GM12878 (cell line): ENCODE results near the gene TMPRSS6. TPM values are rescaled to one million over a fixed set of nuclear protein-coding genes. Genes with fewer than 3 reads are reported as not detected.

Source experiments
- ATAC-seq: fragments of 200-7000 bp; cut with Tn5 transposase; 3 replicates; pipeline ENCODE4 v1.9.1; 2020; ENCODE audit warnings: mild to moderate bottlenecking, moderate library complexity
- BruUV-seq: library from RNA; stranded (reverse); fragments of 400-500 nt; replicated peaks from 2 replicates; lab custom pipeline; 2021; lab: Mats Ljungman, UMichigan
- CTCF ChIA-PET: fragments of 300-600 bp; sonication (Branson Sonifier 250); formaldehyde crosslinking; extraction: SDS; loops from one replicate; lab custom pipeline; 2021; ENCODE audit warnings: inconsistent platforms; lab: Yijun Ruan, JAX
- POLR2A ChIA-PET: fragments of 350-600 bp; formaldehyde crosslinking; extraction: SDS; loops from one replicate; lab custom pipeline; 2021; ENCODE audit warnings: inconsistent platforms; lab: Charles Lee
- RAD21 ChIA-PET: fragments of 300-600 bp; sonication (Branson Sonifier 250); formaldehyde crosslinking; loops from one replicate; lab custom pipeline; 2023; ENCODE audit warnings: antibody characterized with exemption; ENCODE audit not compliant: unreplicated experiment; lab: Charles Lee
- SMC1A ChIA-PET: fragments of 300-600 bp; sonication (Branson Sonifier 250); formaldehyde crosslinking; loops from one replicate; lab custom pipeline; 2023; ENCODE audit not compliant: unreplicated experiment, uncharacterized antibody; lab: Charles Lee
- DNase-seq: peaks from one replicate; pipeline ENCODE4 v3.0.0-alpha.2; 2011; ENCODE audit warnings: low read depth, low spot score
- FAIRE-seq: peaks from 3 replicates; lab custom pipeline; 2011; peaks lifted over from hg19 to GRCh38; lab: Jason Lieb, UNC
- H2AFZ ChIP-seq: 2 replicates; pipeline ENCODE4 v1.6.0; 2011; ENCODE audit warnings: low read depth, low read length, control low read depth; ENCODE audit not compliant: control insufficient read depth
- H3K27ac ChIP-seq: 2 replicates; pipeline ENCODE4 v1.5.1; 2011; ENCODE audit warnings: control low read depth; ENCODE audit not compliant: control insufficient read depth, insufficient read depth
- H3K27me3 ChIP-seq, 2 experiments: replicated peaks in 1 of 2; 2 replicates each; pipeline versions ENCODE4 v1.6.0 to v1.6.1; 2011; ENCODE audit warnings: low read length in 1 of 2; ENCODE audit not compliant: control insufficient read depth in 2 of 2, insufficient read depth in 2 of 2
- H3K36me3 ChIP-seq, 2 experiments: 2 replicates each; pipeline ENCODE4 v1.5.1; 2011; ENCODE audit warnings: low read length in 1 of 2; ENCODE audit not compliant: control insufficient read depth in 2 of 2, insufficient read depth in 2 of 2
- H3K4me1 ChIP-seq: 2 replicates; pipeline ENCODE4 v1.6.1; 2011; ENCODE audit warnings: mild to moderate bottlenecking, low read length, moderate library complexity, mixed read lengths; ENCODE audit not compliant: control insufficient read depth, insufficient read depth
- H3K4me2 ChIP-seq: 2 replicates; pipeline ENCODE4 v1.6.0; 2011; ENCODE audit warnings: control low read depth; ENCODE audit not compliant: control insufficient read depth, insufficient read depth
- H3K4me3 ChIP-seq: fragments of 200-600 bp; sonication (generic); 2 replicates; pipeline ENCODE4 v1.5.1; 2016
- H3K79me2 ChIP-seq: 2 replicates; pipeline ENCODE4 v1.6.0; 2011; ENCODE audit warnings: low read length; ENCODE audit not compliant: control insufficient read depth, insufficient read depth
- H3K9ac ChIP-seq: 2 replicates; pipeline ENCODE4 v1.8.0; 2011; ENCODE audit warnings: low read length, control low read depth, mixed read lengths; ENCODE audit not compliant: control insufficient read depth, insufficient read depth
- H3K9me3 ChIP-seq: replicated peaks from 3 replicates; pipeline ENCODE4 v1.5.1; 2011; ENCODE audit warnings: mild to moderate bottlenecking, low read length; ENCODE audit not compliant: control insufficient read depth, insufficient read depth
- H4K20me1 ChIP-seq: 2 replicates; pipeline ENCODE4 v1.6.0; 2011; ENCODE audit not compliant: control insufficient read depth, insufficient read depth
- CEBPZ ChIP-seq: fragments of 150-350 bp; IDR thresholded peaks from 2 replicates; pipeline ENCODE4 v1.6.1; 2016; ENCODE audit warnings: low read depth, low read length
- CREM ChIP-seq: IDR thresholded peaks from 2 replicates; pipeline ENCODE4 v1.6.1; 2014; ENCODE audit warnings: antibody characterized with exemption, low read depth
- EED ChIP-seq: sonication (generic); IDR thresholded peaks from 2 replicates; pipeline ENCODE4 v1.6.1; 2016; ENCODE audit warnings: antibody characterized with exemption, low read depth
- JUND ChIP-seq: IDR thresholded peaks from 2 replicates; pipeline ENCODE4 v1.6.1; 2012; ENCODE audit warnings: low read depth, mild to moderate bottlenecking, low read length, improper control_type of control experiment, moderate library complexity
- KDM1A ChIP-seq: fragments of 200-600 bp; sonication (generic); IDR thresholded peaks from 2 replicates; pipeline ENCODE4 v1.6.1; 2016; ENCODE audit warnings: borderline replicate concordance
- MLLT1 ChIP-seq: fragments of 450-650 bp; IDR thresholded peaks from 2 replicates; pipeline ENCODE4 v1.6.1; 2016; ENCODE audit warnings: mild to moderate bottlenecking
- MTA3 ChIP-seq: IDR thresholded peaks from 2 replicates; pipeline ENCODE4 v1.6.1; 2012; ENCODE audit warnings: low read length, inconsistent platforms, borderline replicate concordance
- NBN ChIP-seq: fragments of 450-650 bp; IDR thresholded peaks from 2 replicates; pipeline ENCODE4 v1.6.1; 2016
- NFYA ChIP-seq: IDR thresholded peaks from 2 replicates; pipeline ENCODE4 v1.6.1; 2011; ENCODE audit warnings: low read depth, mild to moderate bottlenecking, low read length, improper control_type of control experiment, borderline replicate concordance
- PML ChIP-seq: IDR thresholded peaks from 2 replicates; pipeline ENCODE4 v1.6.1; 2012; ENCODE audit warnings: low read length, inconsistent platforms
- POLR2AphosphoS2 ChIP-seq: IDR thresholded peaks from 2 replicates; pipeline ENCODE4 v1.6.1; 2011; ENCODE audit warnings: low read depth, mild to moderate bottlenecking, low read length, improper control_type of control experiment, moderate library complexity
- SUZ12 ChIP-seq: fragments of 200-600 bp; sonication (generic); IDR thresholded peaks from one replicate; pipeline ENCODE4 v1.6.1; 2018; ENCODE audit warnings: antibody characterized with exemption, mild to moderate bottlenecking; ENCODE audit not compliant: unreplicated experiment
- ZBED1 ChIP-seq: IDR thresholded peaks from 2 replicates; pipeline ENCODE4 v1.6.1; 2016; ENCODE audit warnings: borderline replicate concordance
- ZBTB11 ChIP-seq: fragments of 450-650 bp; formaldehyde crosslinking; IDR thresholded peaks from 2 replicates; pipeline ENCODE4 v1.5.0; 2022; ENCODE audit warnings: mild to moderate bottlenecking, missing genetic modification characterization
- WGBS: methylation state at CpG from one replicate; pipeline ENCODE4 v1.1.6; 2016; ENCODE audit warnings: low lambda C conversion rate; ENCODE audit not compliant: insufficient replicate concordance, insufficient coverage; ENCODE audit errors: missing lambda C conversion rate; 5-methylcytosine and 5-hydroxymethylcytosine counted together
- in situ Hi-C: fragments of 300-500 bp; cut with MboI; formaldehyde crosslinking; loops from 9 replicates; pipeline ENCODE4 v1.14.3; 2018; ENCODE audit warnings: mixed read lengths
- intact Hi-C: fragments of 100-400 bp; cut with micrococcal nuclease; formaldehyde crosslinking; loops from one replicate; pipeline ENCODE4 v1.14.2; 2022; ENCODE audit not compliant: unreplicated experiment
- polyA plus RNA-seq, 11 experiments: library from polyadenylated mRNA; depleted of rRNA in 4 of 11; unstranded in 6 of 11; stranded (reverse) in 5 of 11; fragments of >200 nt; fragmentation: Nextera tagmentation in 4 of 11; fragmentation: Illumina TruSeq in 1 of 11; extraction: Ambion mirVana in 4 of 11; extraction: Trizol in 1 of 11; gene quantifications; 1 replicate in 1 of 11; 2 replicates in 10 of 11; pipeline versions ENCODE4 v1.2.1 to v1.2.3, GENCODE V29; 2011 to 2016; ENCODE audit warnings: inconsistent platforms in 2 of 11, missing spikeins in 2 of 11, low read depth in 1 of 11
- total RNA-seq, 4 experiments: library from RNA; depleted of rRNA in 3 of 4; stranded (reverse); fragments of >200 nt in 3 of 4; fragmentation: Illumina TruSeq in 1 of 4; extraction: Trizol in 1 of 4; gene quantifications; 2 replicates each; pipeline versions ENCODE4 v1.2.1 to v1.2.3, GENCODE V29; 2013 to 2021

The TMPRSS6 gene
- total and polyA plus RNA-seq, 10 of the 15 experiments (the other 5 are each of a cell fraction or from before 2014, with no cell fraction given) = 0.06 to 0.69 (median 0.19) TPM; not detected in 6

- TF ChIP-seq NFYA (no peak), EED (peak; percentile 95), POLR2AphosphoS2 (no peak), MLLT1 (0 out of 2 replicates have a peak, but pooled peaks have one; percentile 29)
Measured at GRCh38 chr22:37060801-37061610, 48.5 kb downstream of the TMPRSS6 start (continued).

- ChIA-PET RAD21 (interaction anchor here (0.7 kb wide), 1 partner anchor 9 kb away, joined by 3 read pairs; no protein-coding TSS in a partner anchor), POLR2A (no interaction called here), SMC1A (no interaction called here), CTCF (interaction anchor here (1.2 kb wide), 1 partner anchor 15 kb away, joined by 3 read pairs; no protein-coding TSS in a partner anchor)
- Histone ChIP-seq H3K27me3 (no peaks in the 10 kb centered on the region), H3K27ac (no peak overlapping the region), H3K4me3 (no peak overlapping the region), H3K9me3 (no peaks in the 10 kb centered on the region), H3K9ac (no peak overlapping the region), H3K36me3 (peaks cover 0 to 2% of the 10 kb centered on the region in 2 experiments; a peak in 2 of 4 replicates), H2AFZ (no peak overlapping the region), H3K4me1 (peaks cover 11% of the 10 kb centered on the region), H3K79me2 (no peaks in the 10 kb centered on the region), H4K20me1 (no peaks in the 10 kb centered on the region), H3K4me2 (no peak overlapping the region)
- intact Hi-C loops = no loop called here
- FAIRE-seq (no peak), DNase-seq (no peak), ATAC-seq (peak; percentile 40)
- no TSS peak for BruUV-seq
- WGBS = 35% methylated on average over 9 of the region's 9 CpGs
- in situ Hi-C loops = no loop called here
- TF ChIP-seq ZBTB11 = no peak
- TF ChIP-seq JUND = no peak
- TF ChIP-seq PML = no peak
- TF ChIP-seq MTA3 = no peak
- no peak for TF ChIP-seq NBN
- TF ChIP-seq CEBPZ = no peak
- TF ChIP-seq CREM = no peak
- TF ChIP-seq KDM1A = no peak
- TF ChIP-seq ZBED1 = no peak
- TF ChIP-seq SUZ12 = no peak
Measured at GRCh38 chr22:37059876-37060449, 49.5 kb downstream of the TMPRSS6 start.
